Psoas muscle (tissue), 8 donors: Measurements from ENCODE around the gene IFIT2. TPM values are rescaled to one million over a fixed set of nuclear protein-coding genes. Genes with fewer than 3 reads are reported as not detected.
"Not testable (repeated sequence)": the region's sequence is repeated elsewhere in the genome, so short reads cannot be mapped to it uniquely, and the experiment has no call there.

Experiments used
- ATAC-seq, 4 donors: fragments of 200-7000 bp; cut with Tn5 transposase; one replicate each; pipeline ENCODE4 v1.9.1; 2020; ENCODE audit warnings: moderate library complexity in 3 of 4, mild to moderate bottlenecking in 2 of 4
- DNase-seq, 2 donors: peaks; one replicate each; pipeline ENCODE4 v3.0.0-alpha.2; 2020
- H3K27ac ChIP-seq: fragments of 200-600 bp; one replicate; pipeline ENCODE4 v1.8.0; 2022
- H3K27me3 ChIP-seq, 3 donors: fragments of 200-600 bp in 1 of 3; one replicate each; pipeline versions ENCODE4 v1.6.1 to v1.8.0; 2013 to 2022; ENCODE audit warnings: low read length in 2 of 3, mild to moderate bottlenecking in 2 of 3, moderate library complexity in 1 of 3; ENCODE audit not compliant: insufficient read depth in 3 of 3
- H3K36me3 ChIP-seq, 2 donors: fragments of 200-600 bp in 1 of 2; one replicate each; pipeline versions ENCODE4 v1.6.1 to v1.8.0; 2013 to 2022; ENCODE audit warnings: low read depth in 1 of 2, mild to moderate bottlenecking in 1 of 2, moderate library complexity in 1 of 2; ENCODE audit not compliant: insufficient read depth in 1 of 2
- H3K4me1 ChIP-seq: fragments of 200-600 bp; one replicate; pipeline ENCODE4 v1.8.0; 2022
- H3K4me3 ChIP-seq: fragments of 200-600 bp; one replicate; pipeline ENCODE4 v1.8.0; 2022; ENCODE audit warnings: mild to moderate bottlenecking
- H3K9me3 ChIP-seq: fragments of 200-600 bp; one replicate; pipeline ENCODE4 v1.8.0; 2022
- WGBS, 3 donors: extraction: QIAGEN DNeasy Blood & Tissue Kit; methylation state at CpG; one replicate each; pipeline versions ENCODE4 v1.1.6 to v1.1.7; 2013; 5-methylcytosine and 5-hydroxymethylcytosine counted together
- intact Hi-C, 2 donors: fragments of 100-400 bp; cut with DNase I; formaldehyde crosslinking; loops; one replicate each; pipeline versions ENCODE4 v1.11.0 to v1.14.2; 2022
- polyA plus RNA-seq, 3 donors: library from polyadenylated mRNA; stranded (reverse); fragments of 200-250 nt; gene quantifications; one replicate each; pipeline ENCODE4 v1.2.3, GENCODE V29; 2013
- total RNA-seq, 4 donors: library from RNA; stranded (reverse); fragmentation: NEBNext Ultra II Directional in 2 of 4; extraction: Animal tissue kit (Norgen Biotek cat#: 25700) in 2 of 4; gene quantifications; one replicate each; pipeline versions ENCODE4 v1.2.1 to v1.2.4, GENCODE V29; 2021 to 2023
- TF ChIP-seq, protein P1 (sequence below): fragments of 200-600 bp; IDR thresholded peaks from one replicate; pipeline ENCODE4 v1.8.0; 2022; ENCODE audit warnings: antibody characterized with exemption
- donor health status: healthy with polysubstance abuse.
- donor health status: DM: no; HTN: no; CAD: no; lungs with moderate emphysema.
- donor health status: Bipolar disorder and iron deficiency.
- donor health status: healthy.
- donor health status: DM: yes; HTN: yes; CAD: no.
- donor health status: DM: no; HTN: no; CAD: no.
- donor health status: DM: no; HTN: no; CAD: no.
- donor health status: DM: yes; HTN: yes; CAD: no.

IFIT2 gene
- total and polyA plus RNA-seq, 7 donors: 1.2 to 4.2 (median 1.3) TPM

DNA sequence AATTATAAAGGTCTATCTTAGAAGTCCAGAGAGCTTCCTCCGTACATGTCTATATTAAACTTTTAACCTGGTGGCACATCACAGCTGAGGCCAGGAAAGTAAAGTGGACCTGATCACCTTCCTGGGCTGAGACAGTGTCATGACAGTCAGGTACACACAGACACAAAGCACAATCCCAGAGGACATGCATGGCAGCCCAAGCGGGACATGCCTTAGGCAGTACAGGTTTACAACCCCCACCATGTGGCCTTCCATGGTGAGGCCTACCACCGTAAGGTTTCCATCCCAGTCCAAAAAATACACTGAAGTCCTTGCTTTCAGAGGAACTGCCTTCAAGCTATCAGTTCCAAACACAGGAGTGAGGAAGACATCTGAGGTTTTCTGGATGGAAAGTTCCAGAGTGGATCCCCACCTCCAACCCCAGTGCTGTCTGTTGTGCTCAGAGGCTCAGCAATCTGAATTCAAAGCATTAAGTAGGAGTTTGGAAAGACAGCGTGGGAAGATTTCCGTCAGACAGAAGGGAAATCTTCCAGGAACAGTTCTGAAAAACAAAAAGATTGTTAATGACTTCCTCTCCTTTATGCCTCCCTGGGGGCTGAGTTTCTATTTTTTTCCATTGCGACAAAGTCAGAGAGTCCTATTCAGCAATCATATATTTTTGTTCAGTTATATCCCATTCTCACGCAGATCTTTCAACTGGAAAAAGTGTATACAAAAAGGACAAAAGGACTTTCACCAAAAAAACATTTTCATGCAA, 46.0 kb downstream of the IFIT2 start:
- intact Hi-C loops: no loop called here
- DNase-seq (no peak), ATAC-seq (peak in 1 of 4 donors; percentile 15)
- Histone ChIP-seq H3K4me3 (no peak overlapping the region), H3K4me1 (peaks cover 44% of the 10 kb centered on the region), H3K36me3 (no peaks in the 10 kb centered on the region), H3K27ac (peak overlapping the region; percentile 67), H3K9me3 (no peaks in the 10 kb centered on the region), H3K27me3 (no peaks in the 10 kb centered on the region)
- WGBS, 3 donors: 71 to 75% (median 74%) methylated on average over 7 of the region's 7 CpGs
- TF ChIP-seq, protein P1, sequence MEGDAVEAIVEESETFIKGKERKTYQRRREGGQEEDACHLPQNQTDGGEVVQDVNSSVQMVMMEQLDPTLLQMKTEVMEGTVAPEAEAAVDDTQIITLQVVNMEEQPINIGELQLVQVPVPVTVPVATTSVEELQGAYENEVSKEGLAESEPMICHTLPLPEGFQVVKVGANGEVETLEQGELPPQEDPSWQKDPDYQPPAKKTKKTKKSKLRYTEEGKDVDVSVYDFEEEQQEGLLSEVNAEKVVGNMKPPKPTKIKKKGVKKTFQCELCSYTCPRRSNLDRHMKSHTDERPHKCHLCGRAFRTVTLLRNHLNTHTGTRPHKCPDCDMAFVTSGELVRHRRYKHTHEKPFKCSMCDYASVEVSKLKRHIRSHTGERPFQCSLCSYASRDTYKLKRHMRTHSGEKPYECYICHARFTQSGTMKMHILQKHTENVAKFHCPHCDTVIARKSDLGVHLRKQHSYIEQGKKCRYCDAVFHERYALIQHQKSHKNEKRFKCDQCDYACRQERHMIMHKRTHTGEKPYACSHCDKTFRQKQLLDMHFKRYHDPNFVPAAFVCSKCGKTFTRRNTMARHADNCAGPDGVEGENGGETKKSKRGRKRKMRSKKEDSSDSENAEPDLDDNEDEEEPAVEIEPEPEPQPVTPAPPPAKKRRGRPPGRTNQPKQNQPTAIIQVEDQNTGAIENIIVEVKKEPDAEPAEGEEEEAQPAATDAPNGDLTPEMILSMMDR: no peak

DNA sequence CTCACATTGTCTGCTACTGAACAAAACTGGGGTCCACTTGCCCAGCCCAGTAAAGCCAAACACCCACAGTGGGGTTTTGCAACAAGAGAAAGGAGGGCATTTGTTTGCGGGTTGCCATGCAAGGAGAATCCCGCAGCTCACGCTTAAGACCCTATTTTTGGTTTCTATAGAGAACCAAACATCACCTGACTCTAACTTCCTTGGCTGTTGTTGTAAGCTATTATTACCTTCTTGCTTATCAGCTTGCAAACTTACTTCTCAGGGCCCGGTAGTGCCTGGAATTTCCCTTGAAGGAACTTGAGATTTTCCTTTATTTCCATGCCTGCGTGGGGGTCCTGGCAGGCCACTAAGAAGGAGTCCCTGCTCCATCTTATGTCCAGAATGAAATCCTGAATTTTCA, 46.6 kb downstream of the IFIT2 start:
- WGBS, 3 donors: 65 to 71% (median 68%) methylated on average over 5 of the region's 5 CpGs
- H3K4me3 ChIP-seq: no peak overlapping the region
- no peaks in the 10 kb centered on the region for H3K36me3 ChIP-seq
- ATAC-seq (no peak), DNase-seq (no peak)
- peaks cover 46% of the 10 kb centered on the region for H3K4me1 ChIP-seq
- H3K27me3 ChIP-seq: no peaks in the 10 kb centered on the region
- TF ChIP-seq, protein P1: no peak
- intact Hi-C loops: no loop called here
- no peaks in the 10 kb centered on the region for H3K9me3 ChIP-seq
- peak overlapping the region; percentile 33 for H3K27ac ChIP-seq

DNA sequence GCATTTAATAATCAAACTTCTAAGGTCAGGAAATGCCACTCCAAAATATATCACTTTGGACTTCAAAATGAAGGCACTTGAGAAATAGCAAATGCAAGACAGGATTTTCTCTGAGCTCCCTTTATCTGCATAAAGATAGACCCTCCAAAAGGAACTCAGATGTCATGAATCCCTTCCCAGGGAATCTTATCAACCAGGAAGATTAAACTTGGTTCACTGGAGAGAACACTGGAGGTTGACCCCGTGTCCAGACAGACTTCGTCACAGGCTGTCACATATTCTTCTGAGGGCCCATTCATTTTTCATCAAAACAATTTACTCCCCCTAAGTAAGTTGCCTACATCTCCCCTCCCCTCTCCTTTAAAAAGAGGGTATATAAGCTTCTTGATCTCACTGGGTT, 47.1 kb downstream of the IFIT2 start:
- no peak overlapping the region for H3K27ac ChIP-seq
- WGBS, 3 donors: 86 to 94% (median 89%) methylated on average over 2 of the region's 2 CpGs
- TF ChIP-seq, protein P1: no peak

DNA sequence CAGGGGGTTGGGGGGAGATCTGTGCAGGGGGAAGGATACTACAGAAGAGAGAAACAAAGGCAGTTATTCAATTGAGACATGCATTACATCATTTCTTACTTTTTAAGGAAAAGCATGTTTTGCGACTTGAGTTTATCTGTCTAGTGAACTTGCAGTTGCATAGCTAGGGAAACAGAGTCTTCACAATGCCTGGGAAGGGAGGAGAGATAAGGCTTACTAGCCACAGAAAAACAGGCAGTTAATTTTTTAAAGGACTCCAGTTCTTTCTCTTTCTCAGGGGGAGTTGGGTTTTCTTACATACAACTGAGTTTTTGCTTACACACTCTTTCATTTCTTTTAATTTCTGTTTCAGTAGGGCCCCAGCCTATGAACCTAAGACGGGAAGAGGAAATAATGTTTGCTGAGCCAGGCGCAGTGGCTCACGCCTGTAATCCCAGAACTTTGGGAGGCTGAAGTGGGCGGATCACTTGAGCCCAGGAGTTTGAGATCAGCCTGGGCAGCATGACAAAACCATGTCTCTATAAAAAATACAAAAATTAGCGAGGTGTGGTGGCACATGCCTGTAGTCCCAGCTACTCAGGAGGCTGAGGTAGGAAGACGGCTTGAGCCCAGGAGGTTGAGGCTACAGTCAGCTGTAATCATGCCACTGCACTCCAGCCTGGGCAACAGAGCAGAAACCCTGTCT, 48.9 kb downstream of the IFIT2 start:
- Histone ChIP-seq H3K4me1 (peaks cover 45% of the 10 kb centered on the region), H3K27ac (peak overlapping the region; percentile 69)
- 27 to 51% (median 29%) methylated on average over 7 of the region's 7 CpGs for WGBS, 3 donors
- DNase-seq (peak; percentile 31 to 53), ATAC-seq (peak in 3 of 4 donors; percentile 35 to 57 (median 42))
- H3K9me3 ChIP-seq, intact Hi-C loops, H3K4me3 ChIP-seq, H3K27me3 ChIP-seq, H3K36me3 ChIP-seq: not testable (repeated sequence)

More for the DNA sequence above, 47.1 kb downstream of the IFIT2 start:
- no peak for ATAC-seq
- Histone ChIP-seq H3K4me1 (peaks cover 46% of the 10 kb centered on the region), H3K4me3 (no peak overlapping the region), H3K27me3 (no peaks in the 10 kb centered on the region), H3K9me3 (no peaks in the 10 kb centered on the region), H3K36me3 (no peaks in the 10 kb centered on the region)
- intact Hi-C loops: no loop called here
- no peak for DNase-seq

DNA sequence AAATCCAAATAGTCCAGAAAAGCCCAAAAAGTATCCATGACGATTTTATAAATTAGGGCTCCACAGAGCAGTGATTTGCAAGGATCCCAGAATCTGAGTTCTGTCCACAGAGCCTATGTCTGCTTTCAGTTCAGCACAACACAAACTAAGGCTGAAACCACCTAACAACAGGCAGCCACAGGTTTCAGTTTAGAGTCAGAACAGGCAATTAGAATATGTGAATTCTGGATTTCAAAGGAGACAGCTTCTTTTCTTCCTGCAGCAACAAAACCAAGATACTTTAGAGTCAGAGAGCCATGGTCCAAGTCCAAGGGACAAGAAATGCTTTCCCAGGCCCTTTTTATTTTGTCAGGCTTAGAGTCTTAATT, 49.5 kb downstream of the IFIT2 start:
- intact Hi-C loops: no loop called here
- Histone ChIP-seq H3K4me1 (peaks cover 39% of the 10 kb centered on the region), H3K4me3 (no peak overlapping the region), H3K36me3 (no peaks in the 10 kb centered on the region), H3K9me3 (no peaks in the 10 kb centered on the region), H3K27me3 (no peaks in the 10 kb centered on the region), H3K27ac (peak overlapping the region; percentile 69)
- ATAC-seq (no peak), DNase-seq (no peak)
- TF ChIP-seq, protein P1: no peak
- WGBS, 3 donors: 24 to 49% (median 29%) methylated on average over 1 of the region's 1 CpG
